Stimulated activated naive CD8-positive, alpha-beta T cell treated with anti-CD3 and anti-CD28 coated beads, Interleukin-15, Interleukin-2, amounts not matched to agents 100 U/mL and 50 U/mL, for 24 hours (primary cell): Measurements from ENCODE around the gene BRSK2.
A peak's percentile ranks its signal among the peaks of the same experiment; 100 is the strongest.
"Not testable (repeated sequence)": the region's sequence is repeated elsewhere in the genome, so short reads cannot be mapped to it uniquely, and the experiment has no call there.

Source experiments
- ATAC-seq: fragments of 150-1000 bp; cut with Tn5 transposase; one replicate; pipeline ENCODE4 v1.10.0; 2021
- DNase-seq: peaks from one replicate; pipeline ENCODE4 v3.0.0; 2021

Gene BRSK2

GRCh38 chr11:1389932-1390568 lies at the start of gene BRSK2:
BRSK2 (plus strand) TSS chr11:1389934; CDS start chr11:1390285, 351 bp downstream.
- no peak for ATAC-seq

GRCh38 chr11:1340111-1340510 lies 49.6 kb upstream of the BRSK2 start:
- DNase-seq (no peak), ATAC-seq (no peak)

More at GRCh38 chr11:1389932-1390568, at the start of gene BRSK2:
- no peak for DNase-seq

DNA sequence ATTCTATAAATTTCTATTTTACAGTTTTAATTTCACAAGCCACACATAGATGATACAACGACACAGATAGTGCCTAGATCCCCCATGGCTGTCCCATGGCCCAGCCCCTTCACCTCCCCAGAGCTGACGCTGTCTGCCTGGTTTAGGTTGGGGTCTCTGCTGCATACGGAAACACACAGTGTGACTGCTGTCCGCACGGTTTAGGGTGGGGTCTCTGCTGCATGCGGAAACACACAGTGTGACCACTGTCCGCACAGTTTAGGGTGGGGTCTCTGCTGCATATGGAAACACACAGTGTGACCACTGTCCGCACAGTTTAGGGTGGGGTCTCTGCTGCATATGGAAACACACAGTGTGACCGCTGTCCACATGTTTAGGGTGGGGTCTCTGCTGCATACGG lies 48.5 kb upstream of the BRSK2 start:
- DNase-seq, ATAC-seq: not testable (repeated sequence)

GRCh38 chr11:1341928-1342524 lies 47.7 kb upstream of the BRSK2 start:
- DNase-seq (no peak), ATAC-seq (no peak)

GRCh38 chr11:1342946-1343345 lies 46.8 kb upstream of the BRSK2 start:
- DNase-seq (no peak), ATAC-seq (no peak)

DNA sequence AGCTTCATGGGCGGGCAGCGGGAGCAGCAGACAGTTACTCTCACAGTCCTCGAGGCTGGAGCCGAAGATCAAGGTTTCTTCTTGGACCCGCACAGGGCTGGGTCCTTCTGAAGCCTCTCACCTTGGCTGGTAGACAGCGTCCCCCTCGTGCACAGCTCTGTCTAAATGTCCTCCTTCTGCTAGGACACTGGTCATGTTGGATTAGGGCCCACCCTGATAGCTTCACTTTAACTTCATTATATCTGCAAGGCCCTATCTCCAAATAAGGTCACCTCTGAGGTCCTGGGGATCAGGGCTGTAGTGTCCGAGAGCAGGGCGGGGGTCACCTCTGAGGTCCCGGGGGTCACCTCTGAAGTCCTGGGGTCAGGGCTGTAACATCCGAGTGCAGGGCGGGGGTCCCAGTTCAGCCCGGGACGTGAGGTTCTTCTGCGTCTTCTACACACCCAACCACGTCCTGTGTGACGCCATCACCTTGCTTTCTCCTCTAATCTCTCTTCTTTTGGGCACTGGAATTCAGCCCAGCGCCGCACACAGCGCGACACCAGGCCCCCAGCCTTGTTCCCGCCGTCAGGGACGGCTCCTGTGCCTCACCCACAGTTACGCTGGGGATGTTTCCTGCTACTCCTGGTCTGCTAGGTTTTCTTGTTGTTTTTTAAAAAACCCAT lies 46.2 kb upstream of the BRSK2 start:
- ATAC-seq, result no peak
- DNase-seq, result no peak

DNA sequence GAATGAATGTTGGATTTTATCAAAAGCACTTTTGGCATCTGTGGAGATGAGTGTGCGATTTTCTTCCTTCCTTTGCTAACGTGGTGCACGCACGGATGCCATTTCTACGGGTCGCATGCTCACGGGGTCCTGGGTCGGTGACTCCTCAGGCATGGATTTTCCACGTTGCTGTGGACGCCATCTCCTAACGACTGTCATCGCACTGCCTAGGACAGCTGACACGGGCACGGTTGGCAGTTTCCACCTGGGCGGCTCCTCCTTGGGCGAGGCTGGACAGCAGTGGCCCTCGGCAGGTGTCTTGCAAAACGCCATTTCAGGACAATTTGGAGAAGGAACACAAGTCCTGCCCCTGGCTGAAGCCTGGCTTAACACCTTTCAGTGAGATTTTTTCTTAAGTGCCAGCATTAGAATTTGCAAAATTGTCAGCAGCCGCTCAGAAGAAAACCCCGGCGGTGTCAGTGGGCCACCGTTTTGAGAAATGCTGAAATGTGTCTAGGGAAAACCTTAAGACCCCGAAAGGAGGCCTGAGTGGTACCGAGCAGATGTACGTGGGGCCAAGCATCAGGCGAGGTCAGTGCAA lies 45.6 kb upstream of the BRSK2 start:
- no peak for ATAC-seq
- no peak for DNase-seq

- DNase-seq (no peak), ATAC-seq (peak; percentile 45)
Measured at GRCh38 chr11:1345737-1346513, 43.8 kb upstream of the BRSK2 start.

DNA sequence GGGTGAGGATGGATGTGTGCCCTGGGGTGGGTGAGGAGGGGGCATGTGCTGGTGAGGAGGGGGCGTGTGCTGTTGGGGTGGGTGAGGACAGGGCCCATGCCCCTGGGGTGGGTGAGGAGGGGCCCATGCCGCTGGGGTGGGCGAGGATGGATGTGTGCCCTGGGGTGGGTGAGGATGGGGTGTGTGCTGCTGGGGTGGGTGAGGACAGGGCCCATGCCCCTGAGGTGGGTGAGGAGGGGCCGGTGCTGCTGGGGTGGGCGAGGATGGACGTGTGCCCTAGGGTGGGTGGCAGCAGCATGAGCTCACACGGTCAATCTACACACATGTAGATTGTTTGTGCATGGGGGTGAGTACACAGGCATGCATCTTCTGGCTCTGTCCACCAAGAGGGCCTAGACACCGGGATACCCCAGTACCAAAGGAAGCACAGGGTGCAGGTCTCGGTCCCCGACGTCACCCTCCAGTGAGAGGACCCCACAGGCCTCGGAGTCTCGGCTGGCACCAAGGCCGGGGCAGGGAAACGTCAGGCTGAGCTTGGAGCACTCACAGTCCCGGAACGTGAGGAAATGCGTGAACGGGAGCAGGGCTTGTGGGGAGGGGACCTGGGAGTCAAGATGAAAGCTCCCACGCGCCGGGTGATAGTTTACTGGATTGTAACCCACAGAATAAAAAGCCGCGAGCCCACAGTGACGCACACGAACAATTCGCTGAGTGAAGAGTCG lies 42.9 kb upstream of the BRSK2 start:
- ATAC-seq, result no peak
- DNase-seq, result no peak

DNA sequence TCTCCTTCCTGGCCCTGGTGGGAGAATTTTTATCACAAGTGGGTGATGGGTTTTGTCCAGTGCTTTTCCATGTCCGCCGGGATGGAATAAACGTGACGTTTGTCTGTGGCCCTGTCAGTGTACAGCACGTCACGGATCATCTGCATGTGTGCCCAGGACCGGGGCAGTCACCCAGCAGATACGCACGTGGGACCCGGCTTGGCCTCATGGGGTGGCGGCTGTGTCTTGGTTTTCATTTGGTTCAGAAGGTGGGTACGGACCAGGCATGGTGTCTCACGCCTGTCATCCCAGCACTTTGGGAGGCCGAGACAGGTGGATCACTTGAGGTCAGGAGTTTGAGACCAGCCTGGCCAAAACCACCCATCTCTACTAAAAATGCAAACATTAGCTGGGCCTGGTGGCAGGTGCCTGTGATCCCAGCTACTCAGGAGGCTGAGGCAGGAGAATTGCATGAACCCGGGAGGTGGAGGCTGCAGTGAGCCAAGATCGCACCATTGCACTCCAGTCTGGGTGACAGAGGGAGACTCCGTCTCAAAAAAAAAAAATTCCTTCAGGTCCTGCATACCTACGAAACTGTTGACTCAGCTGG lies 42.2 kb upstream of the BRSK2 start:
- not testable (repeated sequence) for ATAC-seq, DNase-seq

GRCh38 chr11:1348146-1348795 lies 41.5 kb upstream of the BRSK2 start:
- ATAC-seq (no peak), DNase-seq (no peak)

GRCh38 chr11:1348796-1349326 lies 40.9 kb upstream of the BRSK2 start:
- no peak for ATAC-seq
- DNase-seq, result no peak

DNA sequence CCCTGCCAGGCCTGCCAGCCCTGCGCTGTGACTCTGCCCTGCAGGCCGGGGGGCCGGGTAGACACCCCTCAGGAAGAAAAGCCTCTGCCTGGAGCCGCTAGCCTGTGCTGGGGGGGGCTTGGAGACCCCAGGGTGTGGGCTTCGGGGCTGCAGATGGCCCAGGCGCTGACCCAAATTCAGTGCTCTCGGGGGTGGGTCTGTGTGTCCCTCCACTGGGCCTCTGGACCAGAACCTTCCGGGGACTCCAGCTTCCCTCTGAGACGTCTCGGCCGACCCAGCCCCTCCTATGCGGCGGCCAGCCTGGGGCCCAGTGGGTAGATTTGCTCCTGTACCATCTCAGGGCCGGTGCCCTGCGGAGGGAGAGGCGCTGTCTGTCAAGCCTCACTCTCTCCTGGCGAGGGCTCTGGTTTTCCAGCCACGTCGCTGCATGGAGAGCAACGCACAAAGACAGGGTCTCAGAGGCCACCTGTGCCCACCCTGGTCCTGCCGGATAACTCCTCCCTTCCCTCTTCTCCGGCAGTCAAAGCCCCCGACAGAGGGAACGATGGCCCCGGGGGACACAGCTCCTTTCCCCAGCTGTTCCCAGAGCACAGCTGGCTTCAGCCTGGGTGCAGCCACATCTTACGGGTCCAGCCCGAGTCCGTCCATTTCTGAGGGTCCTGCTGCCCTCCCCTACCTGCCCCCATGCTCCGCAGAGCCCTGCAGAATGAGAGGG lies 40.2 kb upstream of the BRSK2 start:
- ATAC-seq (no peak), DNase-seq (no peak)

DNA sequence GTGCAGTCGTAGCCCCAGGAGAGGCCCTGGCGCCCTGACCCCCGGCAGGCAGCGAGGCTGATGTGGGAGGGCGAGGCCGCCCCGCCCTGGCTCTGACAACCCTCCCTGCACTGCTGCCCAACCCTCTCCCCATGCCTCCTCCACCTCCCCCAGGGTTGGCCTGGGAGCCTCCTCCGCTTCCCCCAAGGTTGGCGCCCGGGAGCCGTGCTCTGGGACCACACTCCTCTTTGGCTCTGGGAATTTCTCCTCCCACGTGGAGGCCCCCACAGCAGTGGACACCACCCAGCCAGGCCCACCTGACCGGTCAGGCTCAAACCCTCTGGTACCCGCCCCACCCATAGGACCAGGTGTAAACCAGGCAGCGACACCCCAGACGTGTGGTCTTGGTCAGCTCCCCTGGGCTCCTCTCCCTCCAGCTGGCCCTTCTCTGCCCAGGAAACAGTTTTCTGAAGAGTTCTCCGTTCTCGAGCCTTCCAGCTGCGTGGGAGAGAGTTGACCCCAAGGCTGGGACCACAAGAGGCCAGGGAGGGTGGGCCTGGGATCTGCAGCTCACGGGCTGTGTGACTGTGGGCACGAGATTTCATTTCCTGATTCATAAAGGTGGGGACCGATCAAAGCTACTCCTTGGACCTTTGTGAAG lies 39.5 kb upstream of the BRSK2 start:
- ATAC-seq (no peak), DNase-seq (no peak)

DNA sequence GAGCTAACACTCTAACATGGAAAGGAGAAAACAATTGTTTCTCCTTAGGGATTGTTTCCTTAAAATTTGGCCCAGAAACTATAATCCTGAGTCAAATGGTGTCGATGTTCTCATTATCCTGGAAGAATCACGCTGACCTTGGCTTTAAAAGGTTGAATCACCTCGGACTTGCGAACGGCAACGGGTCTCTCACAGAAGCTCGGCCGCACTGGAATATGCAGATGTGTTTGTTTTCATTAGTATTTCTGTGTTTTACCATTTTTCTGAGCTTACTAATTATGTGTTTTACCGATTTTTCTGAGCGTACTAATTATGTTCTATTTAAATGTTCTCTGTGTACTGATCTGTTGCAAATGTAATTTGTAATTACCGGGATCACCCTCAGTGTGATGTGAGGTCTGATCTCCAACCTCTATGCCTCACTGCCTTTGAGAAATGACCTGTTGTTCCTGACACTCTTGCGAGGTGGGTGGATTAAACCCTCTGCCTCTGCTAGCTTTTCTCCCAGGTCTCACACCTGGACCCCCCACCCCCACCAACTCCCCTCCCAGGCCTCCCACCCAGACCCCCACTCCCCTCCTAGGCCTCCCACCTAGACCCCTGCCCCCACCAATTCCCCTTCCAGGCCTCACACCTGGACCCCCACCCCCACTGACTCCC lies 38.3 kb upstream of the BRSK2 start:
- no peak for ATAC-seq
- DNase-seq, result peak; percentile 15

DNA sequence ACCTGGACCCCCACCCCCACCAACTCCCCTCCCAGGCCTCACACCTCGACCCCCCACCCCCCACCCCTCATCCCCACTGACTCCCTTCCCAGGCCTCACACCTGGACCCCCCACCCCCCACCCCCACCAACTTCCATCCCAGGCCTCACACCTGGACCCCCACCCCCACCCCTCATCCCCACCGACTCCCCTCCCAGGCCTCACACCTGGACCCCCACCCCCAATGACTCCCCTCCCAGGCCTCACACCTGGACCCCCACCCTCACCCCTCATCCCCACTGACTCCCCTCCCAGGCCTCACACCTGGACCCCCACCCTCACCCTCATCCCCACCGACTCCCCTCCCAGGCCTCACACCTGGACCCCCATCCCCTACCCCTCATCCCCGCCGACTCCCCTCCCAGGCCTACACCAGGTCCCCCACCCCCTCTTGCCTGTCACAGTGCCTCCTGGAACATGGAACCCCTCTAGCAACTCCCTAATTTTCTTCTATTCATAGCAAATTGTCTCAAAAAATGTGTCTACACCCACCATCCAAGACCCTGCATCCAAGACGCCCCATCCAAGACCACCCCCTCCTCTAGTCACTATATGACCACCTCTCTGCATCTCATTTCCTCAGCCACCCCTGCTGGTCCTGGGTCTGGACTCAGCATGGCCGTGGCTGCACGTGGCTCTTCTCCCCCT lies 36.9 kb upstream of the BRSK2 start:
- ATAC-seq (no peak), DNase-seq (no peak)

- no peak for ATAC-seq
- no peak for DNase-seq
Measured at GRCh38 chr11:1353383-1354124, 36.2 kb upstream of the BRSK2 start.
